GM23338 (cell line): Measurements from ENCODE around the gene SPI1. TPM values are rescaled to one million over a fixed set of nuclear protein-coding genes. Genes with fewer than 3 reads are reported as not detected.

ENCODE experiments used
- ATAC-seq: fragments of 200-7000 bp; cut with Tn5 transposase; 3 replicates; pipeline ENCODE4 v1.9.1; 2020
- DNase-seq: peaks from one replicate; pipeline ENCODE4 v3.0.0-alpha.2; 2015; ENCODE audit warnings: low spot score
- H2AFZ ChIP-seq: fragments of 200-600 bp; sonication (generic); 2 replicates; pipeline ENCODE4 v1.8.0; 2016; ENCODE audit warnings: antibody characterized with exemption, mild to moderate bottlenecking, moderate library complexity
- H3F3A ChIP-seq: fragments of 200-600 bp; sonication (generic); replicated peaks from 2 replicates; pipeline ENCODE4 v1.8.0; 2017; ENCODE audit warnings: antibody characterized with exemption, mixed run types, low read depth
- H3K27ac ChIP-seq: fragments of 200-600 bp; sonication (generic); 2 replicates; pipeline ENCODE4 v1.6.1; 2016; ENCODE audit warnings: low read depth
- H3K27me3 ChIP-seq: fragments of 200-600 bp; sonication (generic); 2 replicates; pipeline ENCODE4 v1.8.0; 2016; ENCODE audit warnings: mild to moderate bottlenecking, mixed run types, moderate library complexity; ENCODE audit not compliant: insufficient read depth
- H3K36me3 ChIP-seq: fragments of 200-600 bp; sonication (generic); 2 replicates; pipeline ENCODE4 v1.8.0; 2016; ENCODE audit warnings: mild to moderate bottlenecking; ENCODE audit not compliant: insufficient read depth
- H3K4me1 ChIP-seq: fragments of 200-600 bp; sonication (generic); 2 replicates; pipeline ENCODE4 v1.8.0; 2016; ENCODE audit warnings: mild to moderate bottlenecking, moderate library complexity; ENCODE audit not compliant: insufficient read depth
- H3K4me2 ChIP-seq: fragments of 200-600 bp; sonication (generic); 2 replicates; pipeline ENCODE4 v1.7.1; 2017; ENCODE audit warnings: mixed run types
- H3K4me3 ChIP-seq: fragments of 200-600 bp; sonication (generic); 2 replicates; pipeline ENCODE4 v1.6.1; 2016; ENCODE audit warnings: mixed run types
- H3K79me2 ChIP-seq: fragments of 200-600 bp; sonication (generic); replicated peaks from 2 replicates; pipeline ENCODE4 v1.8.0; 2017; ENCODE audit warnings: mild to moderate bottlenecking; ENCODE audit not compliant: insufficient read depth
- H3K9me2 ChIP-seq: fragments of 200-600 bp; sonication (generic); 2 replicates; pipeline ENCODE4 v1.8.0; 2017; ENCODE audit not compliant: insufficient read depth
- H4K20me1 ChIP-seq: fragments of 200-600 bp; sonication (generic); replicated peaks from 2 replicates; pipeline ENCODE4 v1.8.0; 2017; ENCODE audit warnings: mild to moderate bottlenecking; ENCODE audit not compliant: insufficient read depth
- H3K27ac Mint-ChIP-seq: 2 replicates; pipeline ENCODE4 v1.8.0; 2020; ENCODE audit warnings: inconsistent platforms, mild to moderate bottlenecking, moderate library complexity, mixed read lengths
- H3K27me3 Mint-ChIP-seq: 3 replicates; pipeline ENCODE4 v1.8.0; 2022; ENCODE audit warnings: low read depth, mild to moderate bottlenecking, moderate library complexity, mixed read lengths, inconsistent platforms; ENCODE audit not compliant: insufficient read depth, poor library complexity
- H3K36me3 Mint-ChIP-seq: 3 replicates; pipeline ENCODE4 v1.8.0; 2021; ENCODE audit warnings: low read depth, mild to moderate bottlenecking, inconsistent platforms, moderate library complexity, mixed read lengths
- H3K4me1 Mint-ChIP-seq: 3 replicates; pipeline ENCODE4 v1.8.0; 2020; ENCODE audit warnings: mild to moderate bottlenecking, inconsistent platforms, mixed read lengths
- H3K4me3 Mint-ChIP-seq: 3 replicates; pipeline ENCODE4 v1.8.0; 2021; ENCODE audit warnings: moderate library complexity, mild to moderate bottlenecking, inconsistent platforms, mixed read lengths
- H3K9me3 Mint-ChIP-seq: 3 replicates; pipeline ENCODE4 v1.8.0; 2020; ENCODE audit warnings: moderate library complexity, mild to moderate bottlenecking, inconsistent platforms, mixed read lengths
- CREB1 ChIP-seq: fragments of 250-450 bp; sonication (Bioruptor Pico); IDR thresholded peaks from 2 replicates; pipeline ENCODE4 v1.5.0; 2020; ENCODE audit warnings: low read depth, mild to moderate bottlenecking, moderate library complexity
- EZH2 ChIP-seq: fragments of 200-600 bp; sonication (generic); IDR thresholded peaks from one replicate; pipeline ENCODE4 v1.8.0; 2017; ENCODE audit warnings: antibody characterized with exemption, mild to moderate bottlenecking, low read depth; ENCODE audit not compliant: unreplicated experiment
- EZH2phosphoT487 ChIP-seq: fragments of 200-600 bp; sonication (generic); IDR thresholded peaks from one replicate; pipeline ENCODE4 v1.8.1; 2018; ENCODE audit warnings: antibody characterized with exemption; ENCODE audit not compliant: unreplicated experiment
- JUNB ChIP-seq: IDR thresholded peaks from one replicate; pipeline ENCODE4 v1.6.1; 2016; ENCODE audit warnings: antibody characterized with exemption; ENCODE audit not compliant: unreplicated experiment
- POLR2AphosphoS5 ChIP-seq: IDR thresholded peaks from 2 replicates; pipeline ENCODE4 v1.6.1; 2016; ENCODE audit warnings: antibody characterized with exemption, low read depth
- STAT1 ChIP-seq: IDR thresholded peaks from one replicate; pipeline ENCODE4 v1.6.1; 2016; ENCODE audit warnings: antibody characterized with exemption; ENCODE audit not compliant: unreplicated experiment
- ZNF114 ChIP-seq: fragments of 250-450 bp; sonication (Bioruptor Pico); IDR thresholded peaks from 2 replicates; pipeline ENCODE4 v1.5.0; 2020; ENCODE audit warnings: mild to moderate bottlenecking, moderate library complexity
- ZNF331 ChIP-seq: fragments of 250-450 bp; sonication (Bioruptor Pico); IDR thresholded peaks from 2 replicates; pipeline ENCODE4 v1.5.0; 2020; ENCODE audit warnings: low read depth, mild to moderate bottlenecking, moderate library complexity
- polyA plus RNA-seq: library from polyadenylated mRNA; unstranded; fragments of >200 nt; fragmentation: Nextera tagmentation; extraction: Ambion mirVana; gene quantifications from 2 replicates; pipeline ENCODE4 v1.2.1, GENCODE V29; 2016
- total RNA-seq: library from RNA; depleted of rRNA; stranded (reverse); fragments of >200 nt; shearing (Covaris generic); gene quantifications from 2 replicates; pipeline ENCODE4 v1.2.3, GENCODE V29; 2014
- TF ChIP-seq, protein P1 (sequence below): IDR thresholded peaks from one replicate; pipeline ENCODE4 v1.6.1; 2018; ENCODE audit warnings: antibody characterized with exemption; ENCODE audit not compliant: unreplicated experiment
- TF ChIP-seq, protein P2 (sequence below): fragments of 250-450 bp; sonication (Bioruptor Pico); IDR thresholded peaks from 2 replicates; pipeline ENCODE4 v1.5.0; 2020; ENCODE audit warnings: mild to moderate bottlenecking, moderate library complexity
- TF ChIP-seq, protein P3 (sequence below), 2 experiments: fragments of 200-600 bp in 1 of 2; sonication (generic) in 1 of 2; conservative IDR thresholded peaks; 2 replicates each; pipeline versions ENCODE4 v1.5.1 to v1.6.1; 2016 to 2017; ENCODE audit warnings: antibody characterized with exemption in 2 of 2, low read depth in 2 of 2, mild to moderate bottlenecking in 2 of 2, moderate library complexity in 1 of 2

Gene SPI1
- total and polyA plus RNA-seq, 2 experiments from 2014 or later = 0.23 TPM; not detected in 1

DNA sequence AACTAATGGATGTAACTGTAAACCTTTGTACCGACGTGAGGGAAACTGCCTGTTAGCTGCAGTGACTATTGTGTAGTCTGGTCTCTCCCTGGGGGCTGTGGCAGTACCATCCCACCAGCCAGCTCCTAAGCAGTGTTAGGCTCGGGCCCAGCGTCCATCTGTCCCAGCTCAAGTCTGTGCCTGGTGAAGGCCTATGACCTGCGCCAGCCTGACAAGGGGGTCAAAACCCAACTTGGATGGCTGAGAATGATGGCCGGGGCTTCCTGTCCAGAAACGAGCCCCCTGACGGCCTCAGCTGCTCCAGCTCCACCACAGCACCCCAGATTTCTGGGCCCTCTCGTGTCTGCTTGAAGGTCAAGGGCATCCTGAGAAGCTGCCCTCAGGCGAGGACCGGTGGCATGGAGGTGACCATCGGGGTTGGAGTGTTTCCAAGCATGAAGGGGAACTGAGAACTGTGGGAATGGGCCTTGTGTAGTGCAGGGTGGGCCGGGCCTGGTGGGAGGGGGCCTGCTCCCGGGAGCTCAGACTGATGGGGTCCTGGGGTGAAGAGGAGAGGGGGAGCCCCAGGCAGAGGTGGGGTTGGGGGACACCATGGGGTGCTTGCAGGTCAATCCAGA, 14.3 kb upstream of the SPI1 start (continued):
- TF ChIP-seq EZH2phosphoT487 = no peak
- no peak for TF ChIP-seq POLR2AphosphoS5
- TF ChIP-seq, protein P1, sequence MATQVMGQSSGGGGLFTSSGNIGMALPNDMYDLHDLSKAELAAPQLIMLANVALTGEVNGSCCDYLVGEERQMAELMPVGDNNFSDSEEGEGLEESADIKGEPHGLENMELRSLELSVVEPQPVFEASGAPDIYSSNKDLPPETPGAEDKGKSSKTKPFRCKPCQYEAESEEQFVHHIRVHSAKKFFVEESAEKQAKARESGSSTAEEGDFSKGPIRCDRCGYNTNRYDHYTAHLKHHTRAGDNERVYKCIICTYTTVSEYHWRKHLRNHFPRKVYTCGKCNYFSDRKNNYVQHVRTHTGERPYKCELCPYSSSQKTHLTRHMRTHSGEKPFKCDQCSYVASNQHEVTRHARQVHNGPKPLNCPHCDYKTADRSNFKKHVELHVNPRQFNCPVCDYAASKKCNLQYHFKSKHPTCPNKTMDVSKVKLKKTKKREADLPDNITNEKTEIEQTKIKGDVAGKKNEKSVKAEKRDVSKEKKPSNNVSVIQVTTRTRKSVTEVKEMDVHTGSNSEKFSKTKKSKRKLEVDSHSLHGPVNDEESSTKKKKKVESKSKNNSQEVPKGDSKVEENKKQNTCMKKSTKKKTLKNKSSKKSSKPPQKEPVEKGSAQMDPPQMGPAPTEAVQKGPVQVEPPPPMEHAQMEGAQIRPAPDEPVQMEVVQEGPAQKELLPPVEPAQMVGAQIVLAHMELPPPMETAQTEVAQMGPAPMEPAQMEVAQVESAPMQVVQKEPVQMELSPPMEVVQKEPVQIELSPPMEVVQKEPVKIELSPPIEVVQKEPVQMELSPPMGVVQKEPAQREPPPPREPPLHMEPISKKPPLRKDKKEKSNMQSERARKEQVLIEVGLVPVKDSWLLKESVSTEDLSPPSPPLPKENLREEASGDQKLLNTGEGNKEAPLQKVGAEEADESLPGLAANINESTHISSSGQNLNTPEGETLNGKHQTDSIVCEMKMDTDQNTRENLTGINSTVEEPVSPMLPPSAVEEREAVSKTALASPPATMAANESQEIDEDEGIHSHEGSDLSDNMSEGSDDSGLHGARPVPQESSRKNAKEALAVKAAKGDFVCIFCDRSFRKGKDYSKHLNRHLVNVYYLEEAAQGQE = no peak

DNA sequence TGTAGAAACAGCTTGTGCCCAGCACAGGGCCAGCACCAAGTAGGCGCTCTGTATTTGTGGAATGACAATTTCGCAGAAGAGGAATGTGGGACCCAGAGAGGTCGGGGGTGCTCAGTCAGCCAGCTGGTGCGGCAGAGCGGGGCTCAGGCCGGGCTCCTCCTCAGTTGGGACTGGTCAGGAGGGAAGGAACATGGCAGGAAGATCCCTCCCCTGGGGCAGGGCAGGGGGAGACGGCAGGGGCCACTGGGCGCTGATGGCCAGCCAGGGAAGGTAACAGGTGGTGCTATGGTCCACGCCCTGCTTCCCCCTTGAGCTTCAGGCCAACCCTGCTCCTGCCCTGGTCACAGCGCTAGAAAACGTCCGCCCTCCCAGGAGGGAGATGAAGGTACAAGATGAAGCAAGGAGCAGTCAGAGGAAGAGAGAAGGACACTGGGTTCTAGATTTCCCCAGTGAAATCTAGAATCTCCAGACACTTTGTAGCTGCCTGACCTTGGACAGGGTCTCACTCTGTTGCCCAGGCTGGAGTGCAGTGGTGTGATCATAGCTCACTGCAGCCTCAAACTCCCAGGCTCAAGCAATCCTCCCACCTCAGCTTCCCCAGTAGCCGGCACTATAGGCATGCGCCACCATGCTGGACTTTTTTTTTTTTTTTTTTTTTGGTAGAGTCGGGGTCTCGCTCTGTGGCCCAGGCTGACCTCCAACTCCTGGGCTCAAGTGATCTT, 13.5 kb upstream of the SPI1 start:
- Mint-ChIP-seq H3K27me3 (peaks cover 3% of the 10 kb centered on the region), H3K4me3 (no peak overlapping the region), H3K27ac (peak overlapping the region; percentile 55; the same call in 1 of the 2 replicates), H3K9me3 (no peaks in the 10 kb centered on the region), H3K36me3 (no peaks in the 10 kb centered on the region), H3K4me1 (peaks cover 2% of the 10 kb centered on the region; the same call in 2 of the 3 replicates)
- no peak overlapping the region for H3K27ac ChIP-seq
- no peaks in the 10 kb centered on the region for H3K9me2 ChIP-seq
- no peaks in the 10 kb centered on the region for H3K79me2 ChIP-seq
- H3K4me1 ChIP-seq = no peaks in the 10 kb centered on the region
- no peaks in the 10 kb centered on the region for H3K36me3 ChIP-seq
- H3F3A ChIP-seq = no peaks in the 10 kb centered on the region
- no peaks in the 10 kb centered on the region for H4K20me1 ChIP-seq
- no peaks in the 10 kb centered on the region for H3K27me3 ChIP-seq
- H2AFZ ChIP-seq = no peak overlapping the region
- ATAC-seq = no peak
- no peak overlapping the region for H3K4me3 ChIP-seq
- H3K4me2 ChIP-seq = no peak overlapping the region
- no peak for DNase-seq
- TF ChIP-seq EZH2 = no peak
- TF ChIP-seq, protein P2, sequence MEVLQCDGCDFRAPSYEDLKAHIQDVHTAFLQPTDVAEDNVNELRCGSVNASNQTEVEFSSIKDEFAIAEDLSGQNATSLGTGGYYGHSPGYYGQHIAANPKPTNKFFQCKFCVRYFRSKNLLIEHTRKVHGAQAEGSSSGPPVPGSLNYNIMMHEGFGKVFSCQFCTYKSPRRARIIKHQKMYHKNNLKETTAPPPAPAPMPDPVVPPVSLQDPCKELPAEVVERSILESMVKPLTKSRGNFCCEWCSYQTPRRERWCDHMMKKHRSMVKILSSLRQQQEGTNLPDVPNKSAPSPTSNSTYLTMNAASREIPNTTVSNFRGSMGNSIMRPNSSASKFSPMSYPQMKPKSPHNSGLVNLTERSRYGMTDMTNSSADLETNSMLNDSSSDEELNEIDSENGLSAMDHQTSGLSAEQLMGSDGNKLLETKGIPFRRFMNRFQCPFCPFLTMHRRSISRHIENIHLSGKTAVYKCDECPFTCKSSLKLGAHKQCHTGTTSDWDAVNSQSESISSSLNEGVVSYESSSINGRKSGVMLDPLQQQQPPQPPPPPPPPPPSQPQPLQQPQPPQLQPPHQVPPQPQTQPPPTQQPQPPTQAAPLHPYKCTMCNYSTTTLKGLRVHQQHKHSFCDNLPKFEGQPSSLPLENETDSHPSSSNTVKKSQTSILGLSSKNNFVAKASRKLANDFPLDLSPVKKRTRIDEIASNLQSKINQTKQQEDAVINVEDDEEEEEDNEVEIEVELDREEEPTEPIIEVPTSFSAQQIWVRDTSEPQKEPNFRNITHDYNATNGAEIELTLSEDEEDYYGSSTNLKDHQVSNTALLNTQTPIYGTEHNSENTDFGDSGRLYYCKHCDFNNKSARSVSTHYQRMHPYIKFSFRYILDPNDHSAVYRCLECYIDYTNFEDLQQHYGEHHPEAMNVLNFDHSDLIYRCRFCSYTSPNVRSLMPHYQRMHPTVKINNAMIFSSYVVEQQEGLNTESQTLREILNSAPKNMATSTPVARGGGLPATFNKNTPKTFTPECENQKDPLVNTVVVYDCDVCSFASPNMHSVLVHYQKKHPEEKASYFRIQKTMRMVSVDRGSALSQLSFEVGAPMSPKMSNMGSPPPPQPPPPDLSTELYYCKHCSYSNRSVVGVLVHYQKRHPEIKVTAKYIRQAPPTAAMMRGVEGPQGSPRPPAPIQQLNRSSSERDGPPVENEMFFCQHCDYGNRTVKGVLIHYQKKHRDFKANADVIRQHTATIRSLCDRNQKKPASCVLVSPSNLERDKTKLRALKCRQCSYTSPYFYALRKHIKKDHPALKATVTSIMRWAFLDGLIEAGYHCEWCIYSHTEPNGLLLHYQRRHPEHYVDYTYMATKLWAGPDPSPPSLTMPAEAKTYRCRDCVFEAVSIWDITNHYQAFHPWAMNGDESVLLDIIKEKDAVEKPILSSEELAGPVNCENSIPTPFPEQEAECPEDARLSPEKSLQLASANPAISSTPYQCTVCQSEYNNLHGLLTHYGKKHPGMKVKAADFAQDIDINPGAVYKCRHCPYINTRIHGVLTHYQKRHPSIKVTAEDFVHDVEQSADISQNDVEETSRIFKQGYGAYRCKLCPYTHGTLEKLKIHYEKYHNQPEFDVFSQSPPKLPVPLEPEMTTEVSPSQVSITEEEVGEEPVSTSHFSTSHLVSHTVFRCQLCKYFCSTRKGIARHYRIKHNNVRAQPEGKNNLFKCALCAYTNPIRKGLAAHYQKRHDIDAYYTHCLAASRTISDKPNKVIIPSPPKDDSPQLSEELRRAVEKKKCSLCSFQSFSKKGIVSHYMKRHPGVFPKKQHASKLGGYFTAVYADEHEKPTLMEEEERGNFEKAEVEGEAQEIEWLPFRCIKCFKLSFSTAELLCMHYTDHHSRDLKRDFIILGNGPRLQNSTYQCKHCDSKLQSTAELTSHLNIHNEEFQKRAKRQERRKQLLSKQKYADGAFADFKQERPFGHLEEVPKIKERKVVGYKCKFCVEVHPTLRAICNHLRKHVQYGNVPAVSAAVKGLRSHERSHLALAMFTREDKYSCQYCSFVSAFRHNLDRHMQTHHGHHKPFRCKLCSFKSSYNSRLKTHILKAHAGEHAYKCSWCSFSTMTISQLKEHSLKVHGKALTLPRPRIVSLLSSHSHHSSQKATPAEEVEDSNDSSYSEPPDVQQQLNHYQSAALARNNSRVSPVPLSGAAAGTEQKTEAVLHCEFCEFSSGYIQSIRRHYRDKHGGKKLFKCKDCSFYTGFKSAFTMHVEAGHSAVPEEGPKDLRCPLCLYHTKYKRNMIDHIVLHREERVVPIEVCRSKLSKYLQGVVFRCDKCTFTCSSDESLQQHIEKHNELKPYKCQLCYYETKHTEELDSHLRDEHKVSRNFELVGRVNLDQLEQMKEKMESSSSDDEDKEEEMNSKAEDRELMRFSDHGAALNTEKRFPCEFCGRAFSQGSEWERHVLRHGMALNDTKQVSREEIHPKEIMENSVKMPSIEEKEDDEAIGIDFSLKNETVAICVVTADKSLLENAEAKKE (CRISPR knock-in tag) = no peak
- TF ChIP-seq, protein P3, sequence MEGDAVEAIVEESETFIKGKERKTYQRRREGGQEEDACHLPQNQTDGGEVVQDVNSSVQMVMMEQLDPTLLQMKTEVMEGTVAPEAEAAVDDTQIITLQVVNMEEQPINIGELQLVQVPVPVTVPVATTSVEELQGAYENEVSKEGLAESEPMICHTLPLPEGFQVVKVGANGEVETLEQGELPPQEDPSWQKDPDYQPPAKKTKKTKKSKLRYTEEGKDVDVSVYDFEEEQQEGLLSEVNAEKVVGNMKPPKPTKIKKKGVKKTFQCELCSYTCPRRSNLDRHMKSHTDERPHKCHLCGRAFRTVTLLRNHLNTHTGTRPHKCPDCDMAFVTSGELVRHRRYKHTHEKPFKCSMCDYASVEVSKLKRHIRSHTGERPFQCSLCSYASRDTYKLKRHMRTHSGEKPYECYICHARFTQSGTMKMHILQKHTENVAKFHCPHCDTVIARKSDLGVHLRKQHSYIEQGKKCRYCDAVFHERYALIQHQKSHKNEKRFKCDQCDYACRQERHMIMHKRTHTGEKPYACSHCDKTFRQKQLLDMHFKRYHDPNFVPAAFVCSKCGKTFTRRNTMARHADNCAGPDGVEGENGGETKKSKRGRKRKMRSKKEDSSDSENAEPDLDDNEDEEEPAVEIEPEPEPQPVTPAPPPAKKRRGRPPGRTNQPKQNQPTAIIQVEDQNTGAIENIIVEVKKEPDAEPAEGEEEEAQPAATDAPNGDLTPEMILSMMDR (conservative IDR thresholded peaks at IDR 0.05; ENCODE audit: low read depth in 2 of 2) = no peak
- TF ChIP-seq ZNF331 (CRISPR knock-in tag) = no peak
- TF ChIP-seq CREB1 (CRISPR knock-in tag) = no peak
- TF ChIP-seq STAT1 = no peak
- no peak for TF ChIP-seq EZH2phosphoT487
- no peak for TF ChIP-seq JUNB
- no peak for TF ChIP-seq ZNF114 (CRISPR knock-in tag)
